HG03025 (cell line): ENCODE data around the gene OR52L1.

ENCODE experiments used
- ATAC-seq: cut with Tn5 transposase; IDR thresholded peaks from one replicate; pipeline ENCODE4 v1.9.1; 2021; ENCODE audit warnings: mild to moderate bottlenecking, moderate library complexity; ENCODE audit not compliant: unreplicated experiment, low FRiP score

The OR52L1 gene

DNA sequence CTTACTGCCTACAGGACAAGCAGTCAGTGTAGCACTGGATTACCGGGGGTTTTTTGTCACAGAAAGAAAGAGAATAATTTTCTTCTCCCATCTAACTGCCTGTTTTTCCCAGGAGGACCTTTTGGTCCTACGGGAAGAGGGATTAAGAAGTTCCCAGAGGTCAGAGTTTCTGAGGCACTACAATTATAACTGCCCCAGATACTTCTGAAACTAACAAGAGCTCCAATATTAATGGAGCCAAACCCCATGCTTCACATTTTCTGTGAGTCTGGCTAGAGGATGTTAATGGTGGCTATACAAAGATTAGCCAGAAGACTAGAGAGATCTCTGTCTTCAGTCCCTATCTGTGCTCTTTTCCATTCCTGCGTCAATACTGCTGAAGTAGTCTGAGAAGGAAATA is 44.8 kb downstream of the OR52L1 start, which contains the start of gene OR56A3:
Gene OR56A3 (plus strand): TSS at position 301 of the 400 bp plus-strand sequence. CDS start 5,096 bp downstream, outside the sequence.
- ATAC-seq = no peak

DNA sequence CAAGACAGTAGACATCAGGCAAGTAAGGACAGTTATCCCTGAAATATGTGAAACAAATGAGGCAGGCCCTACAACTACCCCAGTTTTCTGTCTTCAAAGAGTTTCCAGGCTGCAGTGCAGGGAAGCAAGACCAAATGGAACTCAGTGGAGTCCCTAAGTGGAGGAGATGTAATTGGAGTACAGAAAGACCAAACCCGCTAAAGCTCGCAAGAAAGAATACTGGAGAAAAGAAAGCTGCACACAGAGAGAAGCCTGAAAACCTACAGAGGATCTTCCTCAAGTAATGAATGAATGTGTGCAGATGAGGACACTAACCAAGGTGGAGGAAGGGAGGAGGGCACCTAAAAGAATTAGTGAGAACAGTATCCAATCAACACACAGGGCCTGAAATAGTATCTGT is 46.0 kb downstream of the OR52L1 start:
- no peak for ATAC-seq

DNA sequence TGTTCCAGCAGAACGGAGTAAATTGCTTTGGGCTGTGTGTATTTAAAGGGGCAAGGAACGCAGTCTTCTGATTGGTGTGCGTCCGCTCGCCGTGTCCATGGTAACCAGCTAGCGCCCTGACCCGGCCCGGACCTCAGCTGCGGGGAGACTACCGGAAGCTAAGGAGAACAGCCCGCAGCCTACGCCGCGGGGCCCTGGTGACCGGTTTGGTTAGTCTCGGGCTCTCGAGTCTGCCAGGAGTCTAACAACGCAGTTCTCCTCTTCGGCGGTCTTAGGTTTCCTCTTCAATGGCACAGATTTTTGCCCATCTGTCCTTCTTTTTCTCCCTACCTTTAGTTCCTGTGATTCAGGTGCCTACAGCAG is 48.2 kb downstream of the OR52L1 start:
- ATAC-seq = no peak

DNA sequence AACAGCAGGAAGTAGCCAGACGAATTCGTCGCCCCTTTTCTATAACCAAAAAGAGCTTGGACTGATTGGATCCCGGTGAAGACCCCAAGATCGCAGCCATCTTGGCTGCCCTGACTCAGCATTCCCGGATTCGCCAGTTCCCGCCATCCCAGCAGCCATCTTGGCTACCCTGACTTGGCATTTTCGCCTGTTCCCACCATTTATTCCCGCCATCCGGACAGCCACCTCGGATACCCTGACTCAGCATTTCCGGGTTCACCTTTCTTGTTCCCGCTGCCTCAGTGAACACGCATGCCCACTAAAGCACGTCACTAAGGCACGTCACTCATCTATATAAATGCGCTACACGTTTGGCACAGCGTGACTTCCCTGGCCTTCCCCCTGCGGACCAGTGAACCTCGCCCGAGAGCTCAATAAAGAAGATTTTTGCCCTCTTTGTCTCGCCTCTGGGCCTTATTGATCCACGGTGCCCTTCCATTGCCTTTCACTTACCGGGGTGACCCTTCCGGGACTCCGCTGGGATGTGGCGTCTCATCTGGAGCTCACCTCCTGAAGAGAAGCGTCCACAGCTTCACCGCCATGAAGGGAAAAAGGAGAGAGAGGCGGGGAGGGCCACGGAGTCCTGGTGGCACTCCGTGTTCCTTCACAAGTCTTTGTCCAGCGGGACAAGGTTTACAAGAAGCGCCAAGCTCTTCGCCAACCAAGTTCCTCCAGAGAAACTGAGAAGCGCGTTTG is 48.8 kb downstream of the OR52L1 start:
- no peak for ATAC-seq
